GM12878 (cell line): Measurements from ENCODE around the gene FAS. TPM values are rescaled to one million over a fixed set of nuclear protein-coding genes. Genes with fewer than 3 reads are reported as not detected.

ENCODE experiments used
- ATAC-seq: fragments of 200-7000 bp; cut with Tn5 transposase; 3 replicates; pipeline ENCODE4 v1.9.1; 2020; ENCODE audit warnings: mild to moderate bottlenecking, moderate library complexity
- BruUV-seq: library from RNA; stranded (reverse); fragments of 400-500 nt; replicated peaks from 2 replicates; lab custom pipeline; 2021; lab: Mats Ljungman, UMichigan
- CTCF ChIA-PET: fragments of 300-600 bp; sonication (Branson Sonifier 250); formaldehyde crosslinking; extraction: SDS; loops from one replicate; lab custom pipeline; 2021; ENCODE audit warnings: inconsistent platforms; lab: Yijun Ruan, JAX
- POLR2A ChIA-PET: fragments of 350-600 bp; formaldehyde crosslinking; extraction: SDS; loops from one replicate; lab custom pipeline; 2021; ENCODE audit warnings: inconsistent platforms; lab: Charles Lee
- RAD21 ChIA-PET: fragments of 300-600 bp; sonication (Branson Sonifier 250); formaldehyde crosslinking; loops from one replicate; lab custom pipeline; 2023; ENCODE audit warnings: antibody characterized with exemption; ENCODE audit not compliant: unreplicated experiment; lab: Charles Lee
- SMC1A ChIA-PET: fragments of 300-600 bp; sonication (Branson Sonifier 250); formaldehyde crosslinking; loops from one replicate; lab custom pipeline; 2023; ENCODE audit not compliant: unreplicated experiment, uncharacterized antibody; lab: Charles Lee
- DNase-seq: peaks from one replicate; pipeline ENCODE4 v3.0.0-alpha.2; 2011; ENCODE audit warnings: low read depth, low spot score
- FAIRE-seq: peaks from 3 replicates; lab custom pipeline; 2011; peaks lifted over from hg19 to GRCh38; lab: Jason Lieb, UNC
- H2AFZ ChIP-seq: 2 replicates; pipeline ENCODE4 v1.6.0; 2011; ENCODE audit warnings: low read depth, low read length, control low read depth; ENCODE audit not compliant: control insufficient read depth
- H3K27ac ChIP-seq: 2 replicates; pipeline ENCODE4 v1.5.1; 2011; ENCODE audit warnings: control low read depth; ENCODE audit not compliant: control insufficient read depth, insufficient read depth
- H3K27me3 ChIP-seq, 2 experiments: replicated peaks in 1 of 2; 2 replicates each; pipeline versions ENCODE4 v1.6.0 to v1.6.1; 2011; ENCODE audit warnings: low read length in 1 of 2; ENCODE audit not compliant: control insufficient read depth in 2 of 2, insufficient read depth in 2 of 2
- H3K36me3 ChIP-seq, 2 experiments: 2 replicates each; pipeline ENCODE4 v1.5.1; 2011; ENCODE audit warnings: low read length in 1 of 2; ENCODE audit not compliant: control insufficient read depth in 2 of 2, insufficient read depth in 2 of 2
- H3K4me1 ChIP-seq: 2 replicates; pipeline ENCODE4 v1.6.1; 2011; ENCODE audit warnings: mild to moderate bottlenecking, low read length, moderate library complexity, mixed read lengths; ENCODE audit not compliant: control insufficient read depth, insufficient read depth
- H3K4me2 ChIP-seq: 2 replicates; pipeline ENCODE4 v1.6.0; 2011; ENCODE audit warnings: control low read depth; ENCODE audit not compliant: control insufficient read depth, insufficient read depth
- H3K4me3 ChIP-seq: fragments of 200-600 bp; sonication (generic); 2 replicates; pipeline ENCODE4 v1.5.1; 2016
- H3K79me2 ChIP-seq: 2 replicates; pipeline ENCODE4 v1.6.0; 2011; ENCODE audit warnings: low read length; ENCODE audit not compliant: control insufficient read depth, insufficient read depth
- H3K9ac ChIP-seq: 2 replicates; pipeline ENCODE4 v1.8.0; 2011; ENCODE audit warnings: low read length, control low read depth, mixed read lengths; ENCODE audit not compliant: control insufficient read depth, insufficient read depth
- H3K9me3 ChIP-seq: replicated peaks from 3 replicates; pipeline ENCODE4 v1.5.1; 2011; ENCODE audit warnings: mild to moderate bottlenecking, low read length; ENCODE audit not compliant: control insufficient read depth, insufficient read depth
- H4K20me1 ChIP-seq: 2 replicates; pipeline ENCODE4 v1.6.0; 2011; ENCODE audit not compliant: control insufficient read depth, insufficient read depth
- BHLHE40 ChIP-seq, 2 experiments: fragments of 450-650 bp in 1 of 2; IDR thresholded peaks; 2 replicates each; pipeline ENCODE4 v1.6.1; 2011 to 2017; ENCODE audit warnings: low read depth in 2 of 2, borderline replicate concordance in 1 of 2, improper control_type of control experiment in 1 of 2, low read length in 1 of 2, mild to moderate bottlenecking in 1 of 2
- ELK1 ChIP-seq: IDR thresholded peaks from 2 replicates; pipeline ENCODE4 v1.6.1; 2012; ENCODE audit warnings: low read depth, low read length, improper control_type of control experiment
- HDAC2 ChIP-seq: fragments of 200-600 bp; sonication (generic); IDR thresholded peaks from 2 replicates; pipeline ENCODE4 v1.6.1; 2017
- IKZF2 ChIP-seq, 2 experiments: fragments of 450-650 bp; IDR thresholded peaks; 2 replicates each; pipeline ENCODE4 v1.6.1; 2017; ENCODE audit warnings: mild to moderate bottlenecking in 2 of 2, moderate library complexity in 2 of 2
- IRF4 ChIP-seq: IDR thresholded peaks from 2 replicates; pipeline ENCODE4 v1.6.1; 2011; ENCODE audit warnings: low read depth, low read length
- MXI1 ChIP-seq: fragments of 150-350 bp; IDR thresholded peaks from 2 replicates; pipeline ENCODE4 v1.6.1; 2011; ENCODE audit warnings: low read depth, mild to moderate bottlenecking, inconsistent platforms, low read length, improper control_type of control experiment
- PKNOX1 ChIP-seq: fragments of 450-650 bp; IDR thresholded peaks from 2 replicates; pipeline ENCODE4 v1.6.1; 2016; ENCODE audit warnings: mild to moderate bottlenecking
- RAD21 ChIP-seq: IDR thresholded peaks from 2 replicates; pipeline ENCODE4 v1.6.1; 2011; ENCODE audit warnings: mild to moderate bottlenecking, low read depth, low read length, moderate library complexity; ENCODE audit not compliant: insufficient read depth
- RELB ChIP-seq: fragments of 450-650 bp; IDR thresholded peaks from 2 replicates; pipeline ENCODE4 v1.6.1; 2017; ENCODE audit warnings: low read depth, mild to moderate bottlenecking, moderate library complexity
- SIX5 ChIP-seq: IDR thresholded peaks from 2 replicates; pipeline ENCODE4 v1.6.1; 2011; ENCODE audit warnings: mild to moderate bottlenecking, low read depth, low read length, moderate library complexity; ENCODE audit not compliant: severe bottlenecking
- STAT1 ChIP-seq: fragments of 450-650 bp; conservative IDR thresholded peaks from 2 replicates; pipeline ENCODE4 v1.6.1; 2014; ENCODE audit warnings: antibody characterized with exemption, mild to moderate bottlenecking
- SUPT20H ChIP-seq: IDR thresholded peaks from 2 replicates; pipeline ENCODE4 v1.6.1; 2011; ENCODE audit warnings: low read depth, mild to moderate bottlenecking, low read length, moderate library complexity, borderline replicate concordance; ENCODE audit not compliant: control insufficient read depth
- WRNIP1 ChIP-seq: IDR thresholded peaks from 2 replicates; pipeline ENCODE4 v1.6.1; 2011; ENCODE audit warnings: low read depth, low read length, improper control_type of control experiment, borderline replicate concordance
- YBX1 ChIP-seq: fragments of 450-650 bp; IDR thresholded peaks from 2 replicates; pipeline ENCODE4 v1.6.1; 2016; ENCODE audit warnings: antibody characterized with exemption
- ZBED1 ChIP-seq: IDR thresholded peaks from 2 replicates; pipeline ENCODE4 v1.6.1; 2016; ENCODE audit warnings: borderline replicate concordance
- ZBTB33 ChIP-seq: fragments of 450-650 bp; IDR thresholded peaks from 2 replicates; pipeline ENCODE4 v1.6.1; 2017; ENCODE audit warnings: mild to moderate bottlenecking
- ZNF274 ChIP-seq: IDR thresholded peaks from one replicate; pipeline ENCODE4 v1.8.0; 2011; ENCODE audit not compliant: insufficient read length, insufficient read depth
- ZSCAN29 ChIP-seq: fragments of 450-650 bp; IDR thresholded peaks from 2 replicates; pipeline ENCODE4 v1.6.1; 2017; ENCODE audit warnings: mild to moderate bottlenecking, moderate library complexity
- WGBS: methylation state at CpG from one replicate; pipeline ENCODE4 v1.1.6; 2016; ENCODE audit warnings: low lambda C conversion rate; ENCODE audit not compliant: insufficient replicate concordance, insufficient coverage; ENCODE audit errors: missing lambda C conversion rate; 5-methylcytosine and 5-hydroxymethylcytosine counted together
- in situ Hi-C: fragments of 300-500 bp; cut with MboI; formaldehyde crosslinking; loops from 9 replicates; pipeline ENCODE4 v1.14.3; 2018; ENCODE audit warnings: mixed read lengths
- intact Hi-C: fragments of 100-400 bp; cut with micrococcal nuclease; formaldehyde crosslinking; loops from one replicate; pipeline ENCODE4 v1.14.2; 2022; ENCODE audit not compliant: unreplicated experiment
- polyA plus RNA-seq, 11 experiments: library from polyadenylated mRNA; depleted of rRNA in 4 of 11; unstranded in 6 of 11; stranded (reverse) in 5 of 11; fragments of >200 nt; fragmentation: Nextera tagmentation in 4 of 11; fragmentation: Illumina TruSeq in 1 of 11; extraction: Ambion mirVana in 4 of 11; extraction: Trizol in 1 of 11; gene quantifications; 1 replicate in 1 of 11; 2 replicates in 10 of 11; pipeline versions ENCODE4 v1.2.1 to v1.2.3, GENCODE V29; 2011 to 2016; ENCODE audit warnings: inconsistent platforms in 2 of 11, missing spikeins in 2 of 11, low read depth in 1 of 11
- total RNA-seq, 4 experiments: library from RNA; depleted of rRNA in 3 of 4; stranded (reverse); fragments of >200 nt in 3 of 4; fragmentation: Illumina TruSeq in 1 of 4; extraction: Trizol in 1 of 4; gene quantifications; 2 replicates each; pipeline versions ENCODE4 v1.2.1 to v1.2.3, GENCODE V29; 2013 to 2021

Gene FAS
- total and polyA plus RNA-seq, 10 of the 15 experiments (the other 5 are each of a cell fraction or from before 2014, with no cell fraction given) = 50.1 to 147 (median 69.9) TPM

GRCh38 chr10:88986549-88987242 is 3.9 kb upstream of the FAS start:
- H3K9ac ChIP-seq = no peak overlapping the region
- H3K36me3 ChIP-seq = no peaks in the 10 kb centered on the region
- H3K9me3 ChIP-seq = no peaks in the 10 kb centered on the region
- no peaks in the 10 kb centered on the region for H3K27me3 ChIP-seq
- ATAC-seq (no peak), FAIRE-seq (no peak), DNase-seq (no peak)
- ChIA-PET RAD21 (interaction anchor here (0.6 to 2.1 kb wide), 36 partner anchors 8 to 260 kb away, joined by 3 to 39 read pairs (median 5); partner anchors contain the start of gene CH25H), SMC1A (interaction anchor here (0.6 to 8.7 kb wide), 39 partner anchors 8 to 422 kb away, joined by 3 to 114 read pairs (median 5); partner anchors contain the start of gene CH25H), POLR2A (interaction anchor here (1.0 to 1.8 kb wide), 6 partner anchors 10 to 54 kb away, joined by 3 to 8 read pairs (median 6); no protein-coding TSS in a partner anchor), CTCF (interaction anchor here (0.6 to 10.6 kb wide), 67 partner anchors 8 to 1171 kb away, joined by 3 to 250 read pairs (median 5); partner anchors contain the start of genes CH25H, IFIT5 and STAMBPL1)
- peak overlapping the region; percentile 45 for H3K4me2 ChIP-seq
- H2AFZ ChIP-seq = no peak overlapping the region
- H3K4me3 ChIP-seq = no peak overlapping the region
- intact Hi-C loops (loop anchor here (1.0 kb wide), 1 partner anchor 51 kb away; no protein-coding TSS in a partner anchor), in situ Hi-C loops (no loop called here)
- H3K27ac ChIP-seq = no peak overlapping the region; the same call in 1 of the 2 replicates
- no TSS peak for BruUV-seq
- H3K79me2 ChIP-seq = peaks cover 30% of the 10 kb centered on the region
- peaks cover 10% of the 10 kb centered on the region for H3K4me1 ChIP-seq
- H4K20me1 ChIP-seq = no peaks in the 10 kb centered on the region
- WGBS = 38% methylated on average over 2 of the region's 2 CpGs
- TF ChIP-seq STAT1 = no peak
- TF ChIP-seq BHLHE40 (IDR thresholded peaks at IDR 0.05; ENCODE audit: borderline replicate concordance in 1 of 2, low read depth in 2 of 2, low read length in 1 of 2) = no peak
- peak; percentile 14 to 41; a peak in 1 of 4 replicates for TF ChIP-seq IKZF2 (IDR thresholded peaks at IDR 0.05)
- peak; percentile 80; the same call in 1 of the 2 replicates for TF ChIP-seq YBX1
- 0 out of 2 replicates have a peak, but pooled peaks have one; percentile 25 for TF ChIP-seq PKNOX1
- TF ChIP-seq IRF4 = no peak
- TF ChIP-seq ZBED1 = no peak
- peak; percentile 78 for TF ChIP-seq RAD21
- no peak for TF ChIP-seq WRNIP1
- no peak for TF ChIP-seq SIX5
- no peak for TF ChIP-seq ZNF274
- no peak for TF ChIP-seq SUPT20H
- no peak for TF ChIP-seq MXI1
- no peak for TF ChIP-seq ZSCAN29
- TF ChIP-seq RELB = no peak
- TF ChIP-seq ZBTB33 = no peak
- TF ChIP-seq HDAC2 = no peak
- TF ChIP-seq ELK1 = no peak
